Activated CD8-positive, alpha-beta T cell treated with anti-CD3 and anti-CD28 coated beads for 36 hours (primary cell): ENCODE data around the gene MRPL1. TPM values are rescaled to one million over a fixed set of nuclear protein-coding genes. Genes with fewer than 3 reads are reported as not detected.

Source experiments
- ATAC-seq: fragments of 200-7000 bp; cut with Tn5 transposase; one replicate; pipeline ENCODE4 v1.10.0; 2021; ENCODE audit warnings: mild to moderate bottlenecking, moderate library complexity
- CTCF ChIA-PET: fragments of 350-600 bp; sonication (Branson Sonifier 250); formaldehyde crosslinking; loops from one replicate; lab custom pipeline; 2021; ENCODE audit warnings: antibody characterized with exemption; lab: Charles Lee
- POLR2A ChIA-PET: fragments of 350-600 bp; sonication (Branson Sonifier 250); formaldehyde crosslinking; loops from one replicate; lab custom pipeline; 2021; ENCODE audit warnings: antibody characterized with exemption; lab: Charles Lee
- DNase-seq: peaks from one replicate; pipeline ENCODE4 v3.0.0-alpha.2; 2020
- H3K27ac Mint-ChIP-seq: one replicate; pipeline ENCODE4 v1.8.0; 2021; ENCODE audit warnings: mild to moderate bottlenecking, mixed read lengths
- H3K27me3 Mint-ChIP-seq: one replicate; pipeline ENCODE4 v1.8.0; 2021; ENCODE audit warnings: mixed read lengths
- H3K36me3 Mint-ChIP-seq: one replicate; pipeline ENCODE4 v1.8.0; 2021; ENCODE audit warnings: low read depth, mixed read lengths
- H3K4me1 Mint-ChIP-seq: one replicate; pipeline ENCODE4 v1.8.0; 2021; ENCODE audit warnings: low read depth, mixed read lengths
- H3K4me3 Mint-ChIP-seq: one replicate; pipeline ENCODE4 v1.8.0; 2021; ENCODE audit warnings: mild to moderate bottlenecking, moderate library complexity, mixed read lengths
- H3K9me3 Mint-ChIP-seq: one replicate; pipeline ENCODE4 v1.8.0; 2021; ENCODE audit warnings: mixed read lengths
- intact Hi-C: fragments of 100-400 bp; cut with micrococcal nuclease; formaldehyde crosslinking; loops from one replicate; pipeline ENCODE4 v1.10.0; 2022
- total RNA-seq, 2 experiments: library from RNA; stranded (reverse); gene quantifications; one replicate each; pipeline ENCODE4 v1.2.3, GENCODE V29; 2021
- TF ChIP-seq, protein P1 (sequence below): fragments of 200-600 bp; IDR thresholded peaks from one replicate; pipeline ENCODE4 v1.8.0; 2022; ENCODE audit warnings: antibody characterized with exemption, mild to moderate bottlenecking

Gene MRPL1
- total RNA-seq, 2 experiments from 2014 or later: 55.7 to 62.4 TPM

DNA sequence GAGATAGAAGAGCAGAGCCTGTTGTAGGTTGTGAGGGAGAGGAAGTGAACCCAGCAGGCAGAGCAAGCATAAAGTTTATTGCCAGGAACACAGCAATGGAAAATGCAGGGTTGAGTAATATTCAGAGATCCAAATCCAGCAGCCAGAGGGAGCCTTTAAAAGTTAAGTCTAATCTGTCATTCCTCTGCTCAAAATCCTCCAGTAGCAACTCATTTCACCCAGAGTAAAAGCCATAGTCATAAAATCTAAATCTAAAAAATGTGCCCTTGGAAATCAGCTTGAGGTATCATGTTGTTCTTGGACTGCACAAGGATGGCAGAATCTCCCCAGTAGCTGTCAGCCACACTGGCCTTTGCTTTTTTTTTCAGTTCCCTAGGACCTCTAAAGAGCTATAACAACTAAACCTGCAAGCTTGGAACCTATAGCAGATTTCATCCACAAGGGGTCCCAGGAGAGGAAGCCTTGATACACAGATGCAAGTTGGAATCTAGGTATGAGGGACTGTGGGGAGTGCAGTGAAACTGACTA lies 131.6 kb downstream of the MRPL1 start:
- Mint-ChIP-seq H3K36me3 (no peaks in the 10 kb centered on the region), H3K4me1 (no peaks in the 10 kb centered on the region), H3K4me3 (no peak overlapping the region), H3K27ac (no peak overlapping the region), H3K9me3 (no peaks in the 10 kb centered on the region), H3K27me3 (peaks cover 5% of the 10 kb centered on the region)
- ATAC-seq (peak; percentile 37), DNase-seq (peak; percentile 15)
- intact Hi-C loops: no loop called here
- TF ChIP-seq, protein P1, sequence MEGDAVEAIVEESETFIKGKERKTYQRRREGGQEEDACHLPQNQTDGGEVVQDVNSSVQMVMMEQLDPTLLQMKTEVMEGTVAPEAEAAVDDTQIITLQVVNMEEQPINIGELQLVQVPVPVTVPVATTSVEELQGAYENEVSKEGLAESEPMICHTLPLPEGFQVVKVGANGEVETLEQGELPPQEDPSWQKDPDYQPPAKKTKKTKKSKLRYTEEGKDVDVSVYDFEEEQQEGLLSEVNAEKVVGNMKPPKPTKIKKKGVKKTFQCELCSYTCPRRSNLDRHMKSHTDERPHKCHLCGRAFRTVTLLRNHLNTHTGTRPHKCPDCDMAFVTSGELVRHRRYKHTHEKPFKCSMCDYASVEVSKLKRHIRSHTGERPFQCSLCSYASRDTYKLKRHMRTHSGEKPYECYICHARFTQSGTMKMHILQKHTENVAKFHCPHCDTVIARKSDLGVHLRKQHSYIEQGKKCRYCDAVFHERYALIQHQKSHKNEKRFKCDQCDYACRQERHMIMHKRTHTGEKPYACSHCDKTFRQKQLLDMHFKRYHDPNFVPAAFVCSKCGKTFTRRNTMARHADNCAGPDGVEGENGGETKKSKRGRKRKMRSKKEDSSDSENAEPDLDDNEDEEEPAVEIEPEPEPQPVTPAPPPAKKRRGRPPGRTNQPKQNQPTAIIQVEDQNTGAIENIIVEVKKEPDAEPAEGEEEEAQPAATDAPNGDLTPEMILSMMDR: peak; percentile 39
- ChIA-PET CTCF (interaction anchor here (0.8 to 1.4 kb wide), 5 partner anchors 8 to 303 kb away, joined by 3 to 4 read pairs (median 3); no protein-coding TSS in a partner anchor), POLR2A (no interaction called here)

DNA sequence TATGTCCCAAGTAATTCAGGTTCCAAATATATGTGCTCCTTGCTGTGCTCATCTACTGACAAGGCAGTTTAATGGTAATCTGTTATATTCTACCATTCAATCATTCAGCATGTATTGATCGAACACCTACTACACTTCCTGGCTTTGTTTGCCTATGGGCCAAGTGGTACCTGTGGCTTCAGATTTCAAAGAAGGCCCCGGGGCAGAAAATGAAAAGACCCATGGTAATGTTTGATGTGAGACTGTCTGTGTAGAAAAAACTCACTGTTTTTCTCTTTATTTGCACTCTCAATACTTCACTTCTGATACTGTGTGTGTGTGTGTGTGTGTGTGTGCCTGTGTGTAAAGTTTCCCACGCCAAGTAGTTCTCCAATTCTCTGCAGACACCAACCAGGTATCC lies 133.4 kb downstream of the MRPL1 start:
- DNase-seq (no peak), ATAC-seq (no peak)
- TF ChIP-seq, protein P1: no peak
- Mint-ChIP-seq H3K27me3 (peaks cover 5% of the 10 kb centered on the region), H3K4me1 (no peaks in the 10 kb centered on the region), H3K4me3 (no peak overlapping the region), H3K36me3 (no peaks in the 10 kb centered on the region), H3K27ac (no peak overlapping the region), H3K9me3 (no peaks in the 10 kb centered on the region)
- intact Hi-C loops: no loop called here
- CTCF ChIA-PET: no interaction called here
- POLR2A ChIA-PET: no interaction called here

- no peaks in the 10 kb centered on the region for H3K9me3 Mint-ChIP-seq
- DNase-seq (no peak), ATAC-seq (no peak)
- no peaks in the 10 kb centered on the region for H3K36me3 Mint-ChIP-seq
- ChIA-PET CTCF (no interaction called here), POLR2A (no interaction called here)
- TF ChIP-seq, protein P1: no peak
- H3K27ac Mint-ChIP-seq: no peak overlapping the region
- intact Hi-C loops: no loop called here
- no peaks in the 10 kb centered on the region for H3K4me1 Mint-ChIP-seq
- H3K27me3 Mint-ChIP-seq: peaks cover 9% of the 10 kb centered on the region
- no peak overlapping the region for H3K4me3 Mint-ChIP-seq
Measured at GRCh38 chr4:78001531-78001930, 138.9 kb downstream of the MRPL1 start.

GRCh38 chr4:78002260-78002659 lies 139.6 kb downstream of the MRPL1 start:
- ATAC-seq (no peak), DNase-seq (no peak)
- H3K4me1 Mint-ChIP-seq: no peaks in the 10 kb centered on the region
- no peak overlapping the region for H3K27ac Mint-ChIP-seq
- TF ChIP-seq, protein P1: no peak
- POLR2A ChIA-PET: no interaction called here
- H3K36me3 Mint-ChIP-seq: no peaks in the 10 kb centered on the region
- CTCF ChIA-PET: interaction anchor here (0.7 kb wide), 1 partner anchor 8 kb away, joined by 3 read pairs; no protein-coding TSS in a partner anchor
- intact Hi-C loops: no loop called here
- peaks cover 9% of the 10 kb centered on the region for H3K27me3 Mint-ChIP-seq
- H3K9me3 Mint-ChIP-seq: no peaks in the 10 kb centered on the region
- no peak overlapping the region for H3K4me3 Mint-ChIP-seq

Other genes starting within 250 kb of the MRPL1 start
- gene CNOT6L, start 43.5 kb upstream of the MRPL1 start, total RNA-seq: 100 to 1,000 TPM; 109 to 118 TPM
- gene FRAS1, start 194.5 kb downstream of the MRPL1 start, total RNA-seq: under 1 TPM; 0.05 to 0.22 TPM